SK-N-SH (cell line): ENCODE data around the gene TAS2R46.
"Not testable (repeated sequence)": the region's sequence is repeated elsewhere in the genome, so short reads cannot be mapped to it uniquely, and the experiment has no call there.

Source experiments
- CHD2 ChIP-seq: fragments of 150-350 bp; IDR thresholded peaks from 2 replicates; pipeline ENCODE4 v1.6.1; 2018; ENCODE audit warnings: low read length; ENCODE audit not compliant: partially characterized antibody
- CTCF ChIP-seq: fragments of 200-600 bp; sonication (generic); IDR thresholded peaks from 2 replicates; pipeline ENCODE4 v1.6.1; 2017; ENCODE audit warnings: antibody characterized with exemption, mild to moderate bottlenecking, moderate library complexity
- EP300 ChIP-seq, 2 experiments: IDR thresholded peaks; 2 replicates each; pipeline versions ENCODE4 v1.4.0 to v1.6.1; 2012; ENCODE audit warnings: borderline replicate concordance in 1 of 2, low read depth in 1 of 2, low read length in 1 of 2
- FOXJ3 ChIP-seq: sonication (generic); formaldehyde crosslinking; IDR thresholded peaks from 2 replicates; pipeline ENCODE4 v1.5.1; 2020; ENCODE audit warnings: mild to moderate bottlenecking, missing genetic modification reagents
- GABPA ChIP-seq: IDR thresholded peaks from 2 replicates; pipeline ENCODE4 v1.4.0; 2012; ENCODE audit warnings: low read depth, mild to moderate bottlenecking
- IRF3 ChIP-seq: fragments of 150-350 bp; IDR thresholded peaks from 2 replicates; pipeline ENCODE4 v1.6.1; 2016; ENCODE audit warnings: mild to moderate bottlenecking, low read depth, low read length
- JUND ChIP-seq: IDR thresholded peaks from 2 replicates; pipeline ENCODE4 v1.4.0; 2012
- MAX ChIP-seq: IDR thresholded peaks from 2 replicates; pipeline ENCODE4 v1.4.0; 2012; ENCODE audit warnings: low read depth
- POLR2AphosphoS5 ChIP-seq: IDR thresholded peaks from 2 replicates; pipeline ENCODE4 v1.6.1; 2012; ENCODE audit warnings: low read depth, low read length
- RAD21 ChIP-seq: IDR thresholded peaks from 2 replicates; pipeline ENCODE4 v1.6.1; 2012; ENCODE audit warnings: mild to moderate bottlenecking, low read length
- RCOR1 ChIP-seq: fragments of 150-350 bp; IDR thresholded peaks from 2 replicates; pipeline ENCODE4 v1.6.1; 2017; ENCODE audit warnings: antibody characterized with exemption, low read length
- TAF1 ChIP-seq: IDR thresholded peaks from 2 replicates; pipeline ENCODE4 v1.6.1; 2012; ENCODE audit warnings: low read depth, mild to moderate bottlenecking, low read length, moderate library complexity, borderline replicate concordance
- USF2 ChIP-seq: fragments of 150-350 bp; IDR thresholded peaks from 2 replicates; pipeline ENCODE4 v1.6.1; 2017; ENCODE audit warnings: antibody characterized with exemption, low read length, low read depth, borderline replicate concordance
- TF ChIP-seq, protein P1 (sequence below): IDR thresholded peaks from 2 replicates; pipeline ENCODE4 v1.4.0; 2012; ENCODE audit warnings: low read depth, borderline replicate concordance

DNA sequence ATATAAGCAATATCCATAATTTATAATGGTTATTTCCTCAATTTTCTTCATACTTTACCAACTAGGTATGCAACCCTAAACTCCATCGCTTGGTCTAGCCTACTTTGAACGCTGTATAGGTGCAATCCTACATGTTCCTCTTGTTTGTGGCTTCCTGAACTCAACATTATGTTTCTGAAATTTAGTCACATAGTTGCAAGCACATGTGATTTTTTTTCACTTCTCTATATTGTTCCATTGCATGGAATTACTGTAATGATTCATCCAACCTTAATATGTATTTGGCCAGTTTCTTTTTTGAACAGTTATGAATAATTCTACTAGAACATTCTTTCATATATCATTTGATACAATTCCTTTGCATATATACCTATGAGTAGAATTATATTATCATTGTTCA, 32.8 kb upstream of the TAS2R46 start:
- TF ChIP-seq CTCF; EP300 (IDR thresholded peaks at IDR 0.05; ENCODE audit: borderline replicate concordance in 1 of 2, low read depth in 1 of 2, low read length in 1 of 2); USF2; MAX; GABPA; POLR2AphosphoS5; IRF3; RCOR1; JUND; FOXJ3; TAF1; RAD21; CHD2: not testable (repeated sequence)
- TF ChIP-seq, protein P1, sequence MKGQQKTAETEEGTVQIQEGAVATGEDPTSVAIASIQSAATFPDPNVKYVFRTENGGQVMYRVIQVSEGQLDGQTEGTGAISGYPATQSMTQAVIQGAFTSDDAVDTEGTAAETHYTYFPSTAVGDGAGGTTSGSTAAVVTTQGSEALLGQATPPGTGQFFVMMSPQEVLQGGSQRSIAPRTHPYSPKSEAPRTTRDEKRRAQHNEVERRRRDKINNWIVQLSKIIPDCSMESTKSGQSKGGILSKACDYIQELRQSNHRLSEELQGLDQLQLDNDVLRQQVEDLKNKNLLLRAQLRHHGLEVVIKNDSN, result not testable (repeated sequence)
